ENCODE measurements around the gene NUP153. TPM values are rescaled to one million over a fixed set of nuclear protein-coding genes. Genes with fewer than 3 reads are reported as not detected.
A peak's percentile ranks its signal among the peaks of the same experiment; 100 is the strongest.

The NUP153 gene
- total and polyA plus RNA-seq, 2 of the 8 experiments (the other 6 are each of a cell fraction or from before 2014, with no cell fraction given): 47.0 to 84.8 TPM

- Histone ChIP-seq H3K9ac (replicated peaks in 1 of 4; ENCODE audit: extremely low read depth in 1 of 4, low read depth in 3 of 4, low read length in 3 of 4) (no peak overlapping the region), H4K20me1 (replicated peaks in 1 of 2; ENCODE audit: control insufficient read depth in 1 of 2, insufficient read depth in 2 of 2, low read length in 2 of 2) (peaks cover 0 to 1% of the 10 kb centered on the region in 2 experiments), H3K23me2 (ENCODE audit: low read depth, low read length) (no peaks in the 10 kb centered on the region), H3K27me3 (replicated peaks in 1 of 4; ENCODE audit: control insufficient read depth in 3 of 4, extremely low read depth in 1 of 4, insufficient read depth in 3 of 4, low read length in 3 of 4) (no peaks in the 10 kb centered on the region), H2AK5ac (ENCODE audit: low read depth, low read length) (no peak overlapping the region), H3K4me1 (replicated peaks in 1 of 4; ENCODE audit: control insufficient read depth in 3 of 4, insufficient read depth in 4 of 4, low read length in 3 of 4) (no peaks in the 10 kb centered on the region), H4K8ac (ENCODE audit: extremely low read depth, insufficient read depth, low read length) (no peak overlapping the region), H2BK20ac (ENCODE audit: low read length) (no peak overlapping the region), H2BK120ac (replicated peaks; ENCODE audit: low read depth, low read length) (no peak overlapping the region), H3K27ac (ENCODE audit: low read depth, low read length) (no peak overlapping the region), H3K14ac (ENCODE audit: insufficient read length) (no peak overlapping the region), H3K79me2 (ENCODE audit: control insufficient read depth in 1 of 2, insufficient read depth in 2 of 2, low read length in 2 of 2) (peaks cover 0 to 12% of the 10 kb centered on the region in 2 experiments; a peak in 1 of 4 replicates), H3K9me3 (ENCODE audit: insufficient read depth in 2 of 2, low read depth in 1 of 2, low read length in 1 of 2) (no peaks in the 10 kb centered on the region), H2AFZ (ENCODE audit: low read length) (no peak overlapping the region), H3K36me3 (ENCODE audit: control insufficient read depth in 2 of 4, insufficient read depth in 4 of 4, low read length in 3 of 4) (peaks cover 13 to 70% (median 58%) of the 10 kb centered on the region in 4 experiments), H4K5ac (ENCODE audit: insufficient read length, low read depth, low read length) (no peak overlapping the region), H4K91ac (replicated peaks; ENCODE audit: insufficient read length, low read length) (no peak overlapping the region), H3K4me3 (ENCODE audit: extremely low read depth in 1 of 4, insufficient read depth in 2 of 4, low read depth in 3 of 4, low read length in 4 of 4) (no peak overlapping the region), H2BK15ac (ENCODE audit: low read length) (no peak overlapping the region), H3K4me2 (ENCODE audit: insufficient read depth in 1 of 2, low read depth in 2 of 2, low read length in 2 of 2) (no peak overlapping the region), H2BK5ac (ENCODE audit: low read depth, low read length) (no peak overlapping the region), H2BK12ac (ENCODE audit: low read depth, low read length) (no peak overlapping the region), H3K18ac (ENCODE audit: extremely low read depth, low read length) (no peak overlapping the region), H3K4ac (replicated peaks; ENCODE audit: insufficient read length, low read depth, low read length) (no peak overlapping the region), H3K23ac (ENCODE audit: insufficient read length) (no peak overlapping the region), H3K56ac (replicated peaks; ENCODE audit: insufficient read length, low read depth, low read length) (no peak overlapping the region), H3K79me1 (ENCODE audit: low read depth, low read length) (no peaks in the 10 kb centered on the region)
- peak; percentile 7 for FAIRE-seq
- ChIA-PET CTCF (ENCODE audit: partially characterized antibody) (interaction anchor here (0.5 to 4.0 kb wide), 3 partner anchors 12 to 26 kb away, joined by 3 to 12 read pairs (median 4); no protein-coding TSS in a partner anchor), POLR2A (ENCODE audit: partially characterized antibody) (interaction anchor here (0.6 kb wide), 1 partner anchor 12 kb away, joined by 3 read pairs; no protein-coding TSS in a partner anchor)
- WGBS, 2 experiments (ENCODE audit: extremely low coverage in 1 of 2, insufficient coverage in 1 of 2, insufficient read length in 1 of 2, insufficient replicate concordance in 2 of 2, low coverage in 1 of 2, low lambda C conversion rate in 2 of 2, missing lambda C conversion rate in 1 of 2): 92% methylated on average over 3 of the region's 3 CpGs; no CpG with 5 or more reads in 1 of the 2 experiments
- no peak for DNase-seq (ENCODE audit: low read depth in 1 of 2, low spot score in 2 of 2)
- TF ChIP-seq TEAD4 (IDR thresholded peaks at IDR 0.05; ENCODE audit: low read depth, low read length): no peak
- no peak for TF ChIP-seq RXRA (IDR thresholded peaks at IDR 0.05; ENCODE audit: insufficient read depth, low read depth, low read length)
- TF ChIP-seq NANOG (IDR thresholded peaks at IDR 0.05; ENCODE audit: insufficient read depth, low read depth, low read length, poor library complexity, severe bottlenecking): no peak
- no peak for TF ChIP-seq USF2 (IDR thresholded peaks at IDR 0.05; ENCODE audit: low read length)
- TF ChIP-seq, protein P1, sequence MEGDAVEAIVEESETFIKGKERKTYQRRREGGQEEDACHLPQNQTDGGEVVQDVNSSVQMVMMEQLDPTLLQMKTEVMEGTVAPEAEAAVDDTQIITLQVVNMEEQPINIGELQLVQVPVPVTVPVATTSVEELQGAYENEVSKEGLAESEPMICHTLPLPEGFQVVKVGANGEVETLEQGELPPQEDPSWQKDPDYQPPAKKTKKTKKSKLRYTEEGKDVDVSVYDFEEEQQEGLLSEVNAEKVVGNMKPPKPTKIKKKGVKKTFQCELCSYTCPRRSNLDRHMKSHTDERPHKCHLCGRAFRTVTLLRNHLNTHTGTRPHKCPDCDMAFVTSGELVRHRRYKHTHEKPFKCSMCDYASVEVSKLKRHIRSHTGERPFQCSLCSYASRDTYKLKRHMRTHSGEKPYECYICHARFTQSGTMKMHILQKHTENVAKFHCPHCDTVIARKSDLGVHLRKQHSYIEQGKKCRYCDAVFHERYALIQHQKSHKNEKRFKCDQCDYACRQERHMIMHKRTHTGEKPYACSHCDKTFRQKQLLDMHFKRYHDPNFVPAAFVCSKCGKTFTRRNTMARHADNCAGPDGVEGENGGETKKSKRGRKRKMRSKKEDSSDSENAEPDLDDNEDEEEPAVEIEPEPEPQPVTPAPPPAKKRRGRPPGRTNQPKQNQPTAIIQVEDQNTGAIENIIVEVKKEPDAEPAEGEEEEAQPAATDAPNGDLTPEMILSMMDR (IDR thresholded peaks at IDR 0.05; ENCODE audit: control extremely low read depth in 1 of 3, insufficient read depth in 1 of 3, low read depth in 1 of 3, low read length in 3 of 3): no peak
- no peak for TF ChIP-seq POU5F1 (IDR thresholded peaks at IDR 0.05; ENCODE audit: low read depth, low read length)
- TF ChIP-seq ASH2L (IDR thresholded peaks at IDR 0.05; ENCODE audit: low read length): no peak
- TF ChIP-seq ZNF274 (IDR thresholded peaks at IDR 0.05; ENCODE audit: borderline replicate concordance, extremely low read depth, low read length): no peak
- no peak for TF ChIP-seq TAF7 (optimal IDR thresholded peaks at IDR 0.05; ENCODE audit: borderline replicate concordance, low read depth, low read length)
- TF ChIP-seq TCF12 (IDR thresholded peaks at IDR 0.05; ENCODE audit: low read depth, low read length): no peak
Observed at GRCh38 chr6:17640477-17640917, 66.2 kb downstream of the NUP153 start.
